A673 (cell line): ENCODE data around the gene LRRK1. TPM values are rescaled to one million over a fixed set of nuclear protein-coding genes. Genes with fewer than 3 reads are reported as not detected.

Source experiments
- BruUV-seq: library from RNA; stranded (reverse); fragments of 400-500 nt; replicated peaks from 2 replicates; lab custom pipeline; 2021; lab: Mats Ljungman, UMichigan
- CTCF ChIA-PET: fragments of 300-600 bp; sonication (Branson Sonifier 250); formaldehyde crosslinking; loops from one replicate; lab custom pipeline; 2022; ENCODE audit warnings: antibody characterized with exemption; lab: Charles Lee
- POLR2A ChIA-PET: fragments of 300-600 bp; sonication (Branson Sonifier 250); formaldehyde crosslinking; loops from one replicate; lab custom pipeline; 2022; ENCODE audit warnings: antibody characterized with exemption; ENCODE audit not compliant: low non-redundant PET; lab: Charles Lee
- DNase-seq: peaks from one replicate; pipeline ENCODE4 v3.0.0-alpha.2; 2015; ENCODE audit warnings: low spot score
- H3K27ac ChIP-seq: fragments of 200-600 bp; sonication (generic); 2 replicates; pipeline ENCODE4 v1.5.1; 2016; ENCODE audit warnings: mixed run types, low read depth, mild to moderate bottlenecking, mixed read lengths, antibody characterized with exemption, low read length; ENCODE audit not compliant: poor library complexity, severe bottlenecking
- H3K27me3 ChIP-seq: fragments of 200-600 bp; sonication (generic); replicated peaks from 2 replicates; pipeline ENCODE4 v1.6.1; 2017; ENCODE audit warnings: mixed run types, low read depth, mild to moderate bottlenecking, mixed read lengths, antibody characterized with exemption, low read length; ENCODE audit not compliant: insufficient read depth, poor library complexity
- H3K36me3 ChIP-seq: fragments of 200-600 bp; sonication (generic); 2 replicates; pipeline ENCODE4 v1.6.1; 2016; ENCODE audit warnings: mixed run types, mild to moderate bottlenecking, mixed read lengths, antibody characterized with exemption, low read length; ENCODE audit not compliant: insufficient read depth, poor library complexity, severe bottlenecking
- H3K4me1 ChIP-seq: fragments of 200-600 bp; sonication (generic); 2 replicates; pipeline ENCODE4 v1.6.1; 2017; ENCODE audit warnings: mixed run types, mild to moderate bottlenecking, mixed read lengths, antibody characterized with exemption, low read length; ENCODE audit not compliant: insufficient read depth, poor library complexity, severe bottlenecking
- H3K4me3 ChIP-seq: fragments of 200-600 bp; sonication (generic); 2 replicates; pipeline ENCODE4 v1.5.1; 2016; ENCODE audit warnings: low read depth, mixed run types, mild to moderate bottlenecking, mixed read lengths, low read length; ENCODE audit not compliant: poor library complexity, severe bottlenecking
- H3K9me3 ChIP-seq: fragments of 200-600 bp; sonication (generic); 2 replicates; pipeline ENCODE4 v1.6.1; 2016; ENCODE audit warnings: mixed run types, low read depth, mild to moderate bottlenecking, mixed read lengths, antibody characterized with exemption, low read length; ENCODE audit not compliant: poor library complexity, severe bottlenecking
- CTCF ChIP-seq: fragments of 300-800, 200-600 bp; sonication (generic); conservative IDR thresholded peaks from 2 replicates; pipeline ENCODE4 v1.5.1; 2017; ENCODE audit warnings: low read depth, mild to moderate bottlenecking, antibody characterized with exemption, low read length, moderate library complexity, mixed read lengths
- EZH2 ChIP-seq: fragments of 200-600 bp; sonication (generic); IDR thresholded peaks from 2 replicates; pipeline ENCODE4 v1.6.1; 2017; ENCODE audit warnings: borderline replicate concordance, low read depth, mild to moderate bottlenecking, mixed read lengths, antibody characterized with exemption, low read length; ENCODE audit not compliant: poor library complexity, severe bottlenecking
- intact Hi-C: fragments of 100-400 bp; cut with micrococcal nuclease; formaldehyde crosslinking; loops from one replicate; pipeline ENCODE4 v1.10.0; 2022; ENCODE audit not compliant: unreplicated experiment
- total RNA-seq: library from RNA; stranded (reverse); gene quantifications from 2 replicates; pipeline ENCODE4 v1.2.3, GENCODE V29; 2021

The LRRK1 gene
- total RNA-seq, 1 experiment from 2014 or later, result 7.7 TPM

GRCh38 chr15:101006931-101007691, 88.0 kb downstream of the LRRK1 start:
- Histone ChIP-seq H3K9me3 (no peaks in the 10 kb centered on the region), H3K27ac (no peak overlapping the region), H3K36me3 (no peaks in the 10 kb centered on the region), H3K4me1 (peaks cover 6% of the 10 kb centered on the region), H3K27me3 (no peaks in the 10 kb centered on the region), H3K4me3 (peak overlapping the region; percentile 49)
- intact Hi-C loops, result loop anchor here (1.0 to 10.0 kb wide), 4 partner anchors 89 to 655 kb away; no protein-coding TSS in a partner anchor
- POLR2A ChIA-PET, result no interaction called here
- TF ChIP-seq EZH2, result no peak
- TF ChIP-seq CTCF, result peak; percentile 92
- peak; percentile 90 for DNase-seq
- CTCF ChIA-PET, result interaction anchor here (0.6 to 2.7 kb wide), 8 partner anchors 10 to 397 kb away, joined by 3 to 46 read pairs (median 4); partner anchors contain the start of gene LRRK1
- no TSS peak for BruUV-seq

GRCh38 chr15:101008158-101009139, 89.3 kb downstream of the LRRK1 start:
- CTCF ChIA-PET, result interaction anchor here (0.6 to 2.7 kb wide), 11 partner anchors 11 to 398 kb away, joined by 3 to 46 read pairs (median 4); partner anchors contain the start of gene LRRK1
- Histone ChIP-seq H3K4me1 (peaks cover 6% of the 10 kb centered on the region), H3K9me3 (no peaks in the 10 kb centered on the region), H3K4me3 (peak overlapping the region; percentile 49), H3K36me3 (no peaks in the 10 kb centered on the region), H3K27me3 (no peaks in the 10 kb centered on the region), H3K27ac (no peak overlapping the region)
- intact Hi-C loops, result loop anchor here (5.0 to 10.0 kb wide), 2 partner anchors 344 to 656 kb away; no protein-coding TSS in a partner anchor
- POLR2A ChIA-PET, result no interaction called here
- BruUV-seq, result no TSS peak
- DNase-seq, result peak; percentile 84
- TF ChIP-seq CTCF (peak; percentile 97), EZH2 (no peak)

- no TSS peak for BruUV-seq
- POLR2A ChIA-PET, result no interaction called here
Observed at GRCh38 chr15:101009176-101009575, 90.0 kb downstream of the LRRK1 start.

More at GRCh38 chr15:101009176-101009575, 90.0 kb downstream of the LRRK1 start:
- Histone ChIP-seq H3K4me1 (peaks cover 6% of the 10 kb centered on the region), H3K9me3 (no peaks in the 10 kb centered on the region), H3K36me3 (no peaks in the 10 kb centered on the region), H3K4me3 (no peak overlapping the region), H3K27ac (no peak overlapping the region), H3K27me3 (no peaks in the 10 kb centered on the region)
- CTCF ChIA-PET, result no interaction called here
- intact Hi-C loops, result loop anchor here (5.0 to 10.0 kb wide), 2 partner anchors 344 to 657 kb away; no protein-coding TSS in a partner anchor
- TF ChIP-seq CTCF (no peak), EZH2 (no peak)
- DNase-seq, result no peak
